SK-N-SH treated with all-trans-retinoic acid at 6 μM for 48 hours (cell line): ENCODE data around the gene CYP2R1.

ENCODE experiments used
- ATAC-seq: fragments of 200-7000 bp; cut with Tn5 transposase; 3 replicates; pipeline ENCODE4 v1.9.1; 2020; ENCODE audit warnings: mild to moderate bottlenecking, moderate library complexity
- ARNTL ChIP-seq: fragments of 450-650 bp; formaldehyde crosslinking; IDR thresholded peaks from 2 replicates; pipeline ENCODE4 v1.5.0; 2020; ENCODE audit warnings: low read depth, mild to moderate bottlenecking, moderate library complexity, borderline replicate concordance
- CSDC2 ChIP-seq: fragments of 250-450 bp; sonication (Bioruptor Pico); IDR thresholded peaks from 2 replicates; pipeline ENCODE4 v1.5.0; 2020; ENCODE audit warnings: mild to moderate bottlenecking, moderate library complexity
- ESRRG ChIP-seq: fragments of 250-450 bp; sonication (Bioruptor Pico); IDR thresholded peaks from 2 replicates; pipeline ENCODE4 v1.6.1; 2021; ENCODE audit warnings: mild to moderate bottlenecking
- GLIS3 ChIP-seq: fragments of 250-450 bp; sonication (Bioruptor Pico); IDR thresholded peaks from 2 replicates; pipeline ENCODE4 v1.5.0; 2020; ENCODE audit warnings: mild to moderate bottlenecking, moderate library complexity
- ISL1 ChIP-seq: fragments of 250-450 bp; sonication (Bioruptor Pico); IDR thresholded peaks from 2 replicates; pipeline ENCODE4 v2.1.2; 2022; ENCODE audit warnings: mild to moderate bottlenecking, moderate library complexity
- OSR1 ChIP-seq: fragments of 250-450 bp; sonication (Bioruptor Pico); IDR thresholded peaks from 2 replicates; pipeline ENCODE4 v1.8.0; 2022; ENCODE audit warnings: moderate library complexity, mild to moderate bottlenecking, inconsistent platforms
- PPARA ChIP-seq: fragments of 250-450 bp; sonication (Bioruptor Pico); IDR thresholded peaks from 2 replicates; pipeline ENCODE4 v1.5.0; 2020; ENCODE audit warnings: mild to moderate bottlenecking, borderline replicate concordance
- RARB ChIP-seq: fragments of 250-450 bp; sonication (Bioruptor Pico); IDR thresholded peaks from 2 replicates; pipeline ENCODE4 v1.8.0; 2021; ENCODE audit warnings: mild to moderate bottlenecking, moderate library complexity
- SNAI2 ChIP-seq: fragments of 250-450 bp; sonication (Bioruptor Pico); IDR thresholded peaks from 2 replicates; pipeline ENCODE4 v1.5.0; 2020; ENCODE audit warnings: mild to moderate bottlenecking, moderate library complexity
- TCF4 ChIP-seq: fragments of 250-450 bp; sonication (Bioruptor Pico); IDR thresholded peaks from 2 replicates; pipeline ENCODE4 v1.8.0; 2021; ENCODE audit warnings: mild to moderate bottlenecking, moderate library complexity, borderline replicate concordance
- TOX ChIP-seq: fragments of 250-450 bp; sonication (Bioruptor Pico); IDR thresholded peaks from 2 replicates; pipeline ENCODE4 v1.8.0; 2021; ENCODE audit warnings: mild to moderate bottlenecking, moderate library complexity, borderline replicate concordance
- ZC3H10 ChIP-seq: fragments of 250-450 bp; sonication (Bioruptor Pico); IDR thresholded peaks from 2 replicates; pipeline ENCODE4 v1.5.1; 2021; ENCODE audit warnings: mild to moderate bottlenecking, moderate library complexity
- ZFP3 ChIP-seq: fragments of 250-450 bp; sonication (Bioruptor Pico); IDR thresholded peaks from 2 replicates; pipeline ENCODE4 v1.5.0; 2020; ENCODE audit warnings: mild to moderate bottlenecking, moderate library complexity
- ZFP30 ChIP-seq: fragments of 450-650 bp; formaldehyde crosslinking; IDR thresholded peaks from 2 replicates; pipeline ENCODE4 v1.5.0; 2022; ENCODE audit warnings: mild to moderate bottlenecking, moderate library complexity
- ZNF565 ChIP-seq: fragments of 450-650 bp; formaldehyde crosslinking; conservative IDR thresholded peaks from 2 replicates; pipeline ENCODE4 v1.5.0; 2020; ENCODE audit warnings: low read depth, mild to moderate bottlenecking, moderate library complexity
- ZNF70 ChIP-seq: fragments of 450-650 bp; formaldehyde crosslinking; IDR thresholded peaks from 2 replicates; pipeline ENCODE4 v1.5.0; 2020; ENCODE audit warnings: mild to moderate bottlenecking, moderate library complexity
- ZNF8 ChIP-seq: fragments of 450-650 bp; formaldehyde crosslinking; IDR thresholded peaks from 2 replicates; pipeline ENCODE4 v1.5.0; 2020; ENCODE audit warnings: mild to moderate bottlenecking, moderate library complexity
- TF ChIP-seq, protein P1 (sequence below): fragments of 250-450 bp; sonication (Bioruptor Pico); IDR thresholded peaks from 2 replicates; pipeline ENCODE4 v1.5.1; 2020; ENCODE audit warnings: low read depth, mild to moderate bottlenecking, moderate library complexity
- TF ChIP-seq, protein P2 (sequence below): fragments of 250-450 bp; sonication (Bioruptor Pico); IDR thresholded peaks from 2 replicates; pipeline ENCODE4 v1.5.1; 2021; ENCODE audit warnings: mild to moderate bottlenecking, moderate library complexity
- TF ChIP-seq, protein P3 (sequence below): fragments of 250-450 bp; sonication (Bioruptor Pico); IDR thresholded peaks from 2 replicates; pipeline ENCODE4 v1.8.0; 2021; ENCODE audit warnings: low read depth, mild to moderate bottlenecking, moderate library complexity, borderline replicate concordance
- TF ChIP-seq, protein P4 (sequence below): fragments of 250-450 bp; sonication (Bioruptor Pico); IDR thresholded peaks from 2 replicates; pipeline ENCODE4 v1.5.0; 2020; ENCODE audit warnings: mild to moderate bottlenecking, moderate library complexity
- TF ChIP-seq, protein P5 (sequence below): fragments of 250-450 bp; sonication (Bioruptor Pico); IDR thresholded peaks from 2 replicates; pipeline ENCODE4 v1.8.0; 2020; ENCODE audit warnings: mild to moderate bottlenecking, moderate library complexity, borderline replicate concordance

Gene CYP2R1

DNA sequence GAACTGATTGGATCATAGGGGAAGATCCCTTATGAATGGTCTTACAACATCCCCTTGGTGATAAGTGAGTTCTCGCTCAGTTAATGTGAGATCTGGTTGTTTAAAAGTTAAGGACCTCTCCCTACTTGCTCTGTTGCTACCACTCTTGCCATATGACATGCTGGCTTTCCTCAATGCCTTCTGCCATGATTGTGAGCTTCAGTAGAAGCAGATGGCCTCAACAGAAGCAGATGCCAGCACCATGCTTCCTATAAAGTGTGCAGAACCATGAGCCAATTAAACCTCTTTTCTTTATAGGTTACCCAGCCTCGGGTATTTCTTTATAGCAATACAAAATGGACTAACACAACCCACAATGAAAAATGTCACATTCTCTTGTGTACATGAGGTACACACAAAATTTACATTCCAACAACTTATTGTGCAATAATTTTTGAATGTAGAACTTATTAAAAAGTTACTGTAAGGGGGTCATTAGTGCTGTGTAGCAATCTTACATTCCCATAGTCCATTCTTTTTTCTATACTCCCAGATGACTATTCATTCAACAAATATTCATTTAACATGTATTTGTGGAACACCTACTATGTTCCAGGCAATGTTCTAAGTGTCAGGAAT lies 10.3 kb downstream of the CYP2R1 start:
- no peak for TF ChIP-seq CSDC2 (CRISPR knock-in tag)
- TF ChIP-seq ZFP3, result no peak
- no peak for TF ChIP-seq ZFP30
- TF ChIP-seq RARB (CRISPR knock-in tag), result no peak
- TF ChIP-seq, protein P1, sequence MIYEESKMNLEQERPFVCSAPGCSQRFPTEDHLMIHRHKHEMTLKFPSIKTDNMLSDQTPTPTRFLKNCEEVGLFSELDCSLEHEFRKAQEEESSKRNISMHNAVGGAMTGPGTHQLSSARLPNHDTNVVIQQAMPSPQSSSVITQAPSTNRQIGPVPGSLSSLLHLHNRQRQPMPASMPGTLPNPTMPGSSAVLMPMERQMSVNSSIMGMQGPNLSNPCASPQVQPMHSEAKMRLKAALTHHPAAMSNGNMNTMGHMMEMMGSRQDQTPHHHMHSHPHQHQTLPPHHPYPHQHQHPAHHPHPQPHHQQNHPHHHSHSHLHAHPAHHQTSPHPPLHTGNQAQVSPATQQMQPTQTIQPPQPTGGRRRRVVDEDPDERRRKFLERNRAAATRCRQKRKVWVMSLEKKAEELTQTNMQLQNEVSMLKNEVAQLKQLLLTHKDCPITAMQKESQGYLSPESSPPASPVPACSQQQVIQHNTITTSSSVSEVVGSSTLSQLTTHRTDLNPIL (CRISPR knock-in tag), result no peak
- TF ChIP-seq, protein P2, sequence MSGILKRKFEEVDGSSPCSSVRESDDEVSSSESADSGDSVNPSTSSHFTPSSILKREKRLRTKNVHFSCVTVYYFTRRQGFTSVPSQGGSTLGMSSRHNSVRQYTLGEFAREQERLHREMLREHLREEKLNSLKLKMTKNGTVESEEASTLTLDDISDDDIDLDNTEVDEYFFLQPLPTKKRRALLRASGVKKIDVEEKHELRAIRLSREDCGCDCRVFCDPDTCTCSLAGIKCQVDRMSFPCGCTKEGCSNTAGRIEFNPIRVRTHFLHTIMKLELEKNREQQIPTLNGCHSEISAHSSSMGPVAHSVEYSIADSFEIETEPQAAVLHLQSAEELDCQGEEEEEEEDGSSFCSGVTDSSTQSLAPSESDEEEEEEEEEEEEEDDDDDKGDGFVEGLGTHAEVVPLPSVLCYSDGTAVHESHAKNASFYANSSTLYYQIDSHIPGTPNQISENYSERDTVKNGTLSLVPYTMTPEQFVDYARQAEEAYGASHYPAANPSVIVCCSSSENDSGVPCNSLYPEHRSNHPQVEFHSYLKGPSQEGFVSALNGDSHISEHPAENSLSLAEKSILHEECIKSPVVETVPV (CRISPR knock-in tag), result no peak
- no peak for TF ChIP-seq ESRRG (CRISPR knock-in tag)
- no peak for TF ChIP-seq GLIS3
- no peak for TF ChIP-seq OSR1 (CRISPR knock-in tag)
- TF ChIP-seq TOX (CRISPR knock-in tag), result no peak
- no peak for TF ChIP-seq ZNF565 (CRISPR knock-in tag)
- TF ChIP-seq TCF4 (CRISPR knock-in tag), result no peak
- no peak for TF ChIP-seq PPARA
- TF ChIP-seq ISL1 (CRISPR knock-in tag), result no peak
- TF ChIP-seq, protein P3, sequence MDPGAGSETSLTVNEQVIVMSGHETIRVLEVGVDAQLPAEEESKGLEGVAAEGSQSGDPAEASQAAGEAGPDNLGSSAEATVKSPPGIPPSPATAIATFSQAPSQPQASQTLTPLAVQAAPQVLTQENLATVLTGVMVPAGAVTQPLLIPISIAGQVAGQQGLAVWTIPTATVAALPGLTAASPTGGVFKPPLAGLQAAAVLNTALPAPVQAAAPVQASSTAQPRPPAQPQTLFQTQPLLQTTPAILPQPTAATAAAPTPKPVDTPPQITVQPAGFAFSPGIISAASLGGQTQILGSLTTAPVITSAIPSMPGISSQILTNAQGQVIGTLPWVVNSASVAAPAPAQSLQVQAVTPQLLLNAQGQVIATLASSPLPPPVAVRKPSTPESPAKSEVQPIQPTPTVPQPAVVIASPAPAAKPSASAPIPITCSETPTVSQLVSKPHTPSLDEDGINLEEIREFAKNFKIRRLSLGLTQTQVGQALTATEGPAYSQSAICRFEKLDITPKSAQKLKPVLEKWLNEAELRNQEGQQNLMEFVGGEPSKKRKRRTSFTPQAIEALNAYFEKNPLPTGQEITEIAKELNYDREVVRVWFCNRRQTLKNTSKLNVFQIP (CRISPR knock-in tag), result no peak
- no peak for TF ChIP-seq ARNTL (CRISPR knock-in tag)
- TF ChIP-seq ZC3H10, result no peak
- no peak for ATAC-seq

DNA sequence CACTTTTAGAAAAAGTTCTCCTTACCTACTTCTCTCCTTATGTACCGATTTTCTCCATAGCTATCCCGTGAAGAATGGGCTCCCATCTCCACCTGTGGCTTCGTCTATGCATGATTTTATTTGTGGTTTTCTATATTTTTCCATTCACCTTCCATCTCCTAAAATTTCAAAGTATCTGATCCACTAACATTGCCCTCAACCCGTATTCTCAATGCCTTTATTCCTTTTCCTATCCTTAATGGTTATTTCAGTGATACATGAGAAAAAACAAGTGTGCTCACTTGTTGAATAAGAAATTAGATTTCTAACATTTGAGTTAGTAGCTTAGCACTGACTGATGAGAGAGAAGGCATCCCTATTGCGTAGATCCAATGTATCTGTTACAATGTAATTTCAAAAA lies 16.9 kb downstream of the CYP2R1 start:
- no peak for TF ChIP-seq ISL1 (CRISPR knock-in tag)
- no peak for TF ChIP-seq ZNF8 (CRISPR knock-in tag)
- TF ChIP-seq PPARA, result no peak
- no peak for TF ChIP-seq ESRRG (CRISPR knock-in tag)
- no peak for TF ChIP-seq ARNTL (CRISPR knock-in tag)
- TF ChIP-seq, protein P4, sequence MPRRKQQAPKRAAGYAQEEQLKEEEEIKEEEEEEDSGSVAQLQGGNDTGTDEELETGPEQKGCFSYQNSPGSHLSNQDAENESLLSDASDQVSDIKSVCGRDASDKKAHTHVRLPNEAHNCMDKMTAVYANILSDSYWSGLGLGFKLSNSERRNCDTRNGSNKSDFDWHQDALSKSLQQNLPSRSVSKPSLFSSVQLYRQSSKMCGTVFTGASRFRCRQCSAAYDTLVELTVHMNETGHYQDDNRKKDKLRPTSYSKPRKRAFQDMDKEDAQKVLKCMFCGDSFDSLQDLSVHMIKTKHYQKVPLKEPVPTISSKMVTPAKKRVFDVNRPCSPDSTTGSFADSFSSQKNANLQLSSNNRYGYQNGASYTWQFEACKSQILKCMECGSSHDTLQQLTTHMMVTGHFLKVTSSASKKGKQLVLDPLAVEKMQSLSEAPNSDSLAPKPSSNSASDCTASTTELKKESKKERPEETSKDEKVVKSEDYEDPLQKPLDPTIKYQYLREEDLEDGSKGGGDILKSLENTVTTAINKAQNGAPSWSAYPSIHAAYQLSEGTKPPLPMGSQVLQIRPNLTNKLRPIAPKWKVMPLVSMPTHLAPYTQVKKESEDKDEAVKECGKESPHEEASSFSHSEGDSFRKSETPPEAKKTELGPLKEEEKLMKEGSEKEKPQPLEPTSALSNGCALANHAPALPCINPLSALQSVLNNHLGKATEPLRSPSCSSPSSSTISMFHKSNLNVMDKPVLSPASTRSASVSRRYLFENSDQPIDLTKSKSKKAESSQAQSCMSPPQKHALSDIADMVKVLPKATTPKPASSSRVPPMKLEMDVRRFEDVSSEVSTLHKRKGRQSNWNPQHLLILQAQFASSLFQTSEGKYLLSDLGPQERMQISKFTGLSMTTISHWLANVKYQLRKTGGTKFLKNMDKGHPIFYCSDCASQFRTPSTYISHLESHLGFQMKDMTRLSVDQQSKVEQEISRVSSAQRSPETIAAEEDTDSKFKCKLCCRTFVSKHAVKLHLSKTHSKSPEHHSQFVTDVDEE, result no peak
- no peak for TF ChIP-seq CSDC2 (CRISPR knock-in tag)
- TF ChIP-seq TCF4 (CRISPR knock-in tag), result no peak
- TF ChIP-seq ZC3H10, result no peak
- no peak for TF ChIP-seq SNAI2 (CRISPR knock-in tag)
- TF ChIP-seq GLIS3, result no peak
- no peak for TF ChIP-seq ZFP3
- TF ChIP-seq ZNF70, result no peak
- TF ChIP-seq, protein P2 (CRISPR knock-in tag), result no peak
- TF ChIP-seq, protein P5, sequence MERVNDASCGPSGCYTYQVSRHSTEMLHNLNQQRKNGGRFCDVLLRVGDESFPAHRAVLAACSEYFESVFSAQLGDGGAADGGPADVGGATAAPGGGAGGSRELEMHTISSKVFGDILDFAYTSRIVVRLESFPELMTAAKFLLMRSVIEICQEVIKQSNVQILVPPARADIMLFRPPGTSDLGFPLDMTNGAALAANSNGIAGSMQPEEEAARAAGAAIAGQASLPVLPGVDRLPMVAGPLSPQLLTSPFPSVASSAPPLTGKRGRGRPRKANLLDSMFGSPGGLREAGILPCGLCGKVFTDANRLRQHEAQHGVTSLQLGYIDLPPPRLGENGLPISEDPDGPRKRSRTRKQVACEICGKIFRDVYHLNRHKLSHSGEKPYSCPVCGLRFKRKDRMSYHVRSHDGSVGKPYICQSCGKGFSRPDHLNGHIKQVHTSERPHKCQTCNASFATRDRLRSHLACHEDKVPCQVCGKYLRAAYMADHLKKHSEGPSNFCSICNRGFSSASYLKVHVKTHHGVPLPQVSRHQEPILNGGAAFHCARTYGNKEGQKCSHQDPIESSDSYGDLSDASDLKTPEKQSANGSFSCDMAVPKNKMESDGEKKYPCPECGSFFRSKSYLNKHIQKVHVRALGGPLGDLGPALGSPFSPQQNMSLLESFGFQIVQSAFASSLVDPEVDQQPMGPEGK (CRISPR knock-in tag), result no peak
- no peak for TF ChIP-seq ZNF565 (CRISPR knock-in tag)
- TF ChIP-seq RARB (CRISPR knock-in tag), result no peak
- no peak for TF ChIP-seq OSR1 (CRISPR knock-in tag)
- no peak for ATAC-seq
